ENCODE measurements around the gene GSDMA.

GSDMA gene

GRCh38 chr17:39969375-39969774, 6.6 kb downstream of the GSDMA start:
- Histone ChIP-seq H3K9me3 (replicated peaks in 1 of 2; ENCODE audit: control insufficient read depth in 2 of 2, insufficient read depth in 1 of 2, low read depth in 1 of 2, low read length in 2 of 2) (no peaks in the 10 kb centered on the region), H3K79me1 (ENCODE audit: low read depth, low read length) (no peaks in the 10 kb centered on the region), H3K4me3 (ENCODE audit: low read length in 2 of 2) (no peak overlapping the region), H4K91ac (ENCODE audit: low read depth, low read length, poor library complexity) (no peak overlapping the region), H3K9ac (ENCODE audit: low read depth, low read length, poor library complexity) (no peak overlapping the region), H2AFZ (ENCODE audit: low read length) (no peak overlapping the region), H3K36me3 (replicated peaks in 1 of 2; ENCODE audit: control insufficient read depth in 2 of 2, insufficient read depth in 2 of 2, low read length in 2 of 2) (no peaks in the 10 kb centered on the region), H3K27ac (replicated peaks; ENCODE audit: low read length) (no peak overlapping the region), H2BK15ac (ENCODE audit: low read length) (no peak overlapping the region), H3K23ac (ENCODE audit: low read depth, low read length, poor library complexity) (no peak overlapping the region), H3K4ac (ENCODE audit: low read length) (no peak overlapping the region), H2BK12ac (ENCODE audit: low read length) (no peak overlapping the region), H2BK5ac (ENCODE audit: low read length) (no peak overlapping the region), H3K18ac (ENCODE audit: low read length) (no peak overlapping the region), H3K4me1 (ENCODE audit: control insufficient read depth in 2 of 2, insufficient read depth in 1 of 2, low read depth in 1 of 2, low read length in 2 of 2) (no peaks in the 10 kb centered on the region), H3K4me2 (ENCODE audit: insufficient read depth, low read length, poor library complexity, severe bottlenecking) (no peak overlapping the region), H2BK120ac (ENCODE audit: low read depth, low read length) (no peak overlapping the region), H3K14ac (ENCODE audit: low read length) (no peak overlapping the region), H2AK5ac (ENCODE audit: low read depth, low read length) (no peak overlapping the region), H4K8ac (ENCODE audit: low read depth, low read length) (no peak overlapping the region), H3K27me3 (ENCODE audit: control insufficient read depth in 3 of 3, insufficient read depth in 3 of 3, low read depth in 1 of 3, low read length in 3 of 3) (peaks cover 0 to 74% (median 0%) of the 10 kb centered on the region in 3 experiments)
- WGBS, 2 donors (ENCODE audit: extremely low coverage in 2 of 2, insufficient read length in 2 of 2, insufficient replicate concordance in 1 of 2), result no CpG with 5 or more reads among the region's 6 CpGs
- no peak for DNase-seq (ENCODE audit: low spot score)

DNA sequence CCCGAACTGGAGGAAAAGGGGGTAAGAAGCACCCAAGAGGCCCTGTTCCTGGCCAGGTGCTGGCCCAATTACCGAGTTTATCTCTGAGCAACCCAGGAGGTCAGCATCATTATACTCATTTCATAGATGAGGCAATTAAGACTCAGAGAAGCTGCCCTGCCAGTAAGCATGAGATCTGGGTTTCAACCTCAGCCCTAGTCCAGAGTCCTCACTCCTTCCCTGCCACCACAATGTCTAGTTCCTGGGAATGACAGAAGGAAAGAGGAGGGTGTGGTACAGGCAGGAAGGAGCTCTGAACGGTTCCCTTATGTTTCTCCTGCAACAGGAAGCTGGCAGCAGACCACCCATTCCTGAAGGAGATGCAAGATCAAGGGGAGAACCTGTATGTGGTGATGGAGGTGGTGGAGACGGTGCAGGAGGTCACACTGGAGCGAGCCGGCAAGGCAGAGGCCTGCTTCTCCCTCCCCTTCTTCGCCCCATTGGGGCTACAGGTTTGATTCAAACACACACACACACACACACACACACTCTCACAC, 7.4 kb downstream of the GSDMA start:
- no peak overlapping the region for H2AFZ ChIP-seq (ENCODE audit: low read length)
- WGBS, 2 donors (ENCODE audit: extremely low coverage in 2 of 2, insufficient read length in 2 of 2, insufficient replicate concordance in 1 of 2), result no CpG with 5 or more reads among the region's 7 CpGs
- no peak overlapping the region for H2BK12ac ChIP-seq (ENCODE audit: low read length)
- no peaks in the 10 kb centered on the region for H3K4me1 ChIP-seq (ENCODE audit: control insufficient read depth in 2 of 2, insufficient read depth in 1 of 2, low read depth in 1 of 2, low read length in 2 of 2)
- H3K27ac ChIP-seq (replicated peaks; ENCODE audit: low read length), result no peak overlapping the region
- H2BK15ac ChIP-seq (ENCODE audit: low read length), result no peak overlapping the region
- peaks cover 0 to 78% (median 0%) of the 10 kb centered on the region in 3 experiments for H3K27me3 ChIP-seq (ENCODE audit: control insufficient read depth in 3 of 3, insufficient read depth in 3 of 3, low read depth in 1 of 3, low read length in 3 of 3)
- no peaks in the 10 kb centered on the region for H3K9me3 ChIP-seq (replicated peaks in 1 of 2; ENCODE audit: control insufficient read depth in 2 of 2, insufficient read depth in 1 of 2, low read depth in 1 of 2, low read length in 2 of 2)
- no peak overlapping the region for H3K9ac ChIP-seq (ENCODE audit: low read depth, low read length, poor library complexity)
- no peak overlapping the region for H3K4me3 ChIP-seq (ENCODE audit: low read length in 2 of 2)
- no peak overlapping the region for H3K23ac ChIP-seq (ENCODE audit: low read depth, low read length, poor library complexity)
- no peak overlapping the region for H4K91ac ChIP-seq (ENCODE audit: low read depth, low read length, poor library complexity)
- no peak overlapping the region for H4K8ac ChIP-seq (ENCODE audit: low read depth, low read length)
- H2BK5ac ChIP-seq (ENCODE audit: low read length), result no peak overlapping the region
- DNase-seq (ENCODE audit: low spot score), result no peak
- H2BK120ac ChIP-seq (ENCODE audit: low read depth, low read length), result no peak overlapping the region
- H2AK5ac ChIP-seq (ENCODE audit: low read depth, low read length), result no peak overlapping the region
- H3K4ac ChIP-seq (ENCODE audit: low read length), result no peak overlapping the region
- H3K14ac ChIP-seq (ENCODE audit: low read length), result no peak overlapping the region
- H3K4me2 ChIP-seq (ENCODE audit: insufficient read depth, low read length, poor library complexity, severe bottlenecking), result no peak overlapping the region
- H3K79me1 ChIP-seq (ENCODE audit: low read depth, low read length), result no peaks in the 10 kb centered on the region
- no peaks in the 10 kb centered on the region for H3K36me3 ChIP-seq (replicated peaks in 1 of 2; ENCODE audit: control insufficient read depth in 2 of 2, insufficient read depth in 2 of 2, low read length in 2 of 2)
- H3K18ac ChIP-seq (ENCODE audit: low read length), result no peak overlapping the region

- Histone ChIP-seq H3K4me3 (ENCODE audit: low read length in 2 of 2) (no peak overlapping the region), H4K8ac (ENCODE audit: low read depth, low read length) (no peak overlapping the region), H3K79me1 (ENCODE audit: low read depth, low read length) (no peaks in the 10 kb centered on the region), H2BK15ac (ENCODE audit: low read length) (no peak overlapping the region), H4K91ac (ENCODE audit: low read depth, low read length, poor library complexity) (no peak overlapping the region), H2BK120ac (ENCODE audit: low read depth, low read length) (no peak overlapping the region), H3K36me3 (replicated peaks in 1 of 2; ENCODE audit: control insufficient read depth in 2 of 2, insufficient read depth in 2 of 2, low read length in 2 of 2) (no peaks in the 10 kb centered on the region), H3K27ac (replicated peaks; ENCODE audit: low read length) (no peak overlapping the region), H3K14ac (ENCODE audit: low read length) (no peak overlapping the region), H2AFZ (ENCODE audit: low read length) (no peak overlapping the region), H3K18ac (ENCODE audit: low read length) (no peak overlapping the region), H3K4ac (ENCODE audit: low read length) (no peak overlapping the region), H3K9ac (ENCODE audit: low read depth, low read length, poor library complexity) (no peak overlapping the region), H3K23ac (ENCODE audit: low read depth, low read length, poor library complexity) (no peak overlapping the region), H3K9me3 (replicated peaks in 1 of 2; ENCODE audit: control insufficient read depth in 2 of 2, insufficient read depth in 1 of 2, low read depth in 1 of 2, low read length in 2 of 2) (no peaks in the 10 kb centered on the region), H2AK5ac (ENCODE audit: low read depth, low read length) (no peak overlapping the region), H3K27me3 (ENCODE audit: control insufficient read depth in 3 of 3, insufficient read depth in 3 of 3, low read depth in 1 of 3, low read length in 3 of 3) (peaks cover 0 to 80% (median 0%) of the 10 kb centered on the region in 3 experiments), H3K4me1 (ENCODE audit: control insufficient read depth in 2 of 2, insufficient read depth in 1 of 2, low read depth in 1 of 2, low read length in 2 of 2) (no peaks in the 10 kb centered on the region), H2BK12ac (ENCODE audit: low read length) (no peak overlapping the region), H2BK5ac (ENCODE audit: low read length) (no peak overlapping the region), H3K4me2 (ENCODE audit: insufficient read depth, low read length, poor library complexity, severe bottlenecking) (no peak overlapping the region)
- WGBS, 2 donors (ENCODE audit: extremely low coverage in 2 of 2, insufficient read length in 2 of 2, insufficient replicate concordance in 1 of 2), result no CpG with 5 or more reads among the region's 4 CpGs
- DNase-seq (ENCODE audit: low spot score), result no peak
Observed at GRCh38 chr17:39971076-39971603, 8.3 kb downstream of the GSDMA start.

GRCh38 chr17:39972271-39972670, 9.5 kb downstream of the GSDMA start:
- Histone ChIP-seq H3K14ac (ENCODE audit: low read length) (no peak overlapping the region), H3K79me1 (ENCODE audit: low read depth, low read length) (no peaks in the 10 kb centered on the region), H3K4me2 (ENCODE audit: insufficient read depth, low read length, poor library complexity, severe bottlenecking) (no peak overlapping the region), H3K4ac (ENCODE audit: low read length) (no peak overlapping the region), H2BK5ac (ENCODE audit: low read length) (no peak overlapping the region), H3K9ac (ENCODE audit: low read depth, low read length, poor library complexity) (no peak overlapping the region), H2BK12ac (ENCODE audit: low read length) (no peak overlapping the region), H4K91ac (ENCODE audit: low read depth, low read length, poor library complexity) (no peak overlapping the region), H4K8ac (ENCODE audit: low read depth, low read length) (no peak overlapping the region), H3K27ac (replicated peaks; ENCODE audit: low read length) (no peak overlapping the region), H3K4me1 (ENCODE audit: control insufficient read depth in 2 of 2, insufficient read depth in 1 of 2, low read depth in 1 of 2, low read length in 2 of 2) (no peaks in the 10 kb centered on the region), H3K27me3 (ENCODE audit: control insufficient read depth in 3 of 3, insufficient read depth in 3 of 3, low read depth in 1 of 3, low read length in 3 of 3) (peaks cover 0 to 77% (median 0%) of the 10 kb centered on the region in 3 experiments), H2AK5ac (ENCODE audit: low read depth, low read length) (no peak overlapping the region), H2AFZ (ENCODE audit: low read length) (no peak overlapping the region), H3K9me3 (replicated peaks in 1 of 2; ENCODE audit: control insufficient read depth in 2 of 2, insufficient read depth in 1 of 2, low read depth in 1 of 2, low read length in 2 of 2) (no peaks in the 10 kb centered on the region), H3K36me3 (replicated peaks in 1 of 2; ENCODE audit: control insufficient read depth in 2 of 2, insufficient read depth in 2 of 2, low read length in 2 of 2) (no peaks in the 10 kb centered on the region), H3K23ac (ENCODE audit: low read depth, low read length, poor library complexity) (no peak overlapping the region), H2BK15ac (ENCODE audit: low read length) (no peak overlapping the region), H3K18ac (ENCODE audit: low read length) (no peak overlapping the region), H2BK120ac (ENCODE audit: low read depth, low read length) (no peak overlapping the region), H3K4me3 (ENCODE audit: low read length in 2 of 2) (no peak overlapping the region)
- DNase-seq (ENCODE audit: low spot score), result no peak
- no CpG with 5 or more reads among the region's 3 CpGs for WGBS, 2 donors (ENCODE audit: extremely low coverage in 2 of 2, insufficient read length in 2 of 2, insufficient replicate concordance in 1 of 2)
